ENCODE data around the gene TRANK1. TPM values are rescaled to one million over a fixed set of nuclear protein-coding genes. Genes with fewer than 3 reads are reported as not detected.

Gene TRANK1
- total RNA-seq, 5 donors from 2014 or later (not counting 1 experiment from before 2014, with no cell fraction given) = 96.0 to 160 (median 127) TPM

DNA sequence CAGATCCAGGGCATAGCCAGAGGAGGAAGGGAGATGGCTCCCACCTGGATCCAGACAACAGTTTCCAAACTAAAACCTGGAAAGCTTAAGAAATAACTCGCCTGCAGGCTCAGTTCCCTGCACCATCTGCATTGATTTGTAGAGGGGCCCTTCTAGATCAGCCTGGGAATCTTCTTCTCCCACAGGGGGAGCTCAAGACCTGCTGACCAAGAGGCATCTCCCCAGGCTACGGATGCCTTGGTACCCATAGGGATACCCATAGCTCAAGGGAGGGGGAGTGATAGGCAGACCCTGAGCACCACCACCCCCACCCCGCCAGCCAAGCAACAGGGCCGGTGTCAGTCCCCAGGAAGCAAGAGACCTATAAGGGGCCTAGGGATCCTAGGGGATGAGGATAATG lies 152.5 kb downstream of the TRANK1 start:
- ChIA-PET POLR2A (no interaction called here), CTCF (interaction anchor here in 1 of 2 donors (0.7 to 1.1 kb wide), 2 partner anchors 166 to 454 kb away, joined by 3 to 4 read pairs; no protein-coding TSS in a partner anchor)
- Mint-ChIP-seq H3K4me1 (no peaks in the 10 kb centered on the region), H3K4me3 (no peak overlapping the region), H3K9me3 (no peaks in the 10 kb centered on the region), H3K36me3 (no peaks in the 10 kb centered on the region), H3K27me3 (peaks cover 7 to 14% of the 10 kb centered on the region in 2 donors), H3K27ac (no peak overlapping the region)
- no peak overlapping the region for H3K27ac ChIP-seq (ENCODE audit: low read length)
- DNase-seq (peak in 2 of 35 experiments; percentile 4 to 31), ATAC-seq (replicated peaks in 1 of 4) (no peak)
- no peaks in the 10 kb centered on the region for H3K36me3 ChIP-seq (ENCODE audit: control insufficient read depth in 2 of 2, extremely low read depth in 1 of 2, insufficient read depth in 1 of 2, low read length in 1 of 2)
- H3K4me3 ChIP-seq (ENCODE audit: control insufficient read depth in 1 of 2, extremely low read depth in 1 of 2, low read length in 1 of 2) = no peak overlapping the region
- no peaks in the 10 kb centered on the region for H3K9me3 ChIP-seq
- no CpG with 5 or more reads among the region's 4 CpGs for WGBS (ENCODE audit: insufficient coverage)
- no peaks in the 10 kb centered on the region for H3K4me1 ChIP-seq (ENCODE audit: control insufficient read depth in 1 of 2, extremely low read depth in 1 of 2, insufficient read depth in 2 of 2, low read length in 2 of 2)
- H3K27me3 ChIP-seq (replicated peaks in 1 of 2; ENCODE audit: control insufficient read depth in 2 of 2, extremely low read depth in 1 of 2, insufficient read depth in 2 of 2, low read length in 1 of 2) = peaks cover 0 to 4% of the 10 kb centered on the region in 2 experiments

DNA sequence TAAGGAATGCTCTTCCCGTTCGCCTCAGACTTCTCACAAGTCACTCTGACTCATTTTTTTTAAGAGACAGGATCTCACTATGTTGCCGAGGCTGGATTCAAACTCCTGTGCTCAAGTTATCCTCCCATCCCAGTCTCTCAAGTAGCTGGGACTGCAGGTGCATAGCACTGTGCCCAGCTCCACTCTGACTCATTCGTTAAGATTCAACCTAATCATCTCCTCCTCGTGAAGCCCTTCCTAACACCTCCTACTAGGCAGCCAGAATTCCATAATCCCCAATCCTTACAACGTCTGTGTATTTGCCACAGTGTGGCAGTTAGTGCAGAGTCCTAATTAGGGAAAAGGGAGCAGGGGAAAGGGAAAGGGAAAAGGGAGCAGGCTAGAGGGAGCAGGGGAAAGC lies 154.1 kb downstream of the TRANK1 start:
- Histone ChIP-seq H3K9me3 (no peaks in the 10 kb centered on the region), H3K27ac (ENCODE audit: low read length) (no peak overlapping the region), H3K36me3 (ENCODE audit: control insufficient read depth in 2 of 2, extremely low read depth in 1 of 2, insufficient read depth in 1 of 2, low read length in 1 of 2) (no peaks in the 10 kb centered on the region), H3K4me1 (ENCODE audit: control insufficient read depth in 1 of 2, extremely low read depth in 1 of 2, insufficient read depth in 2 of 2, low read length in 2 of 2) (no peaks in the 10 kb centered on the region), H3K4me3 (ENCODE audit: control insufficient read depth in 1 of 2, extremely low read depth in 1 of 2, low read length in 1 of 2) (no peak overlapping the region), H3K27me3 (replicated peaks in 1 of 2; ENCODE audit: control insufficient read depth in 2 of 2, extremely low read depth in 1 of 2, insufficient read depth in 2 of 2, low read length in 1 of 2) (peaks cover 0 to 4% of the 10 kb centered on the region in 2 experiments)
- Mint-ChIP-seq H3K4me1 (no peaks in the 10 kb centered on the region), H3K27me3 (peaks cover 7 to 11% of the 10 kb centered on the region in 2 donors), H3K9me3 (no peaks in the 10 kb centered on the region), H3K36me3 (no peaks in the 10 kb centered on the region), H3K4me3 (no peak overlapping the region), H3K27ac (no peak overlapping the region)
- CTCF ChIA-PET = interaction anchor here in 1 of 2 donors (0.6 to 1.0 kb wide), 2 partner anchors 78 to 178 kb away, joined by 3 to 8 read pairs; no protein-coding TSS in a partner anchor
- no peak for ATAC-seq (replicated peaks in 1 of 4)
- 68% methylated on average over 2 of the region's 6 CpGs for WGBS (ENCODE audit: insufficient coverage)
- POLR2A ChIA-PET = no interaction called here
- DNase-seq = no peak

DNA sequence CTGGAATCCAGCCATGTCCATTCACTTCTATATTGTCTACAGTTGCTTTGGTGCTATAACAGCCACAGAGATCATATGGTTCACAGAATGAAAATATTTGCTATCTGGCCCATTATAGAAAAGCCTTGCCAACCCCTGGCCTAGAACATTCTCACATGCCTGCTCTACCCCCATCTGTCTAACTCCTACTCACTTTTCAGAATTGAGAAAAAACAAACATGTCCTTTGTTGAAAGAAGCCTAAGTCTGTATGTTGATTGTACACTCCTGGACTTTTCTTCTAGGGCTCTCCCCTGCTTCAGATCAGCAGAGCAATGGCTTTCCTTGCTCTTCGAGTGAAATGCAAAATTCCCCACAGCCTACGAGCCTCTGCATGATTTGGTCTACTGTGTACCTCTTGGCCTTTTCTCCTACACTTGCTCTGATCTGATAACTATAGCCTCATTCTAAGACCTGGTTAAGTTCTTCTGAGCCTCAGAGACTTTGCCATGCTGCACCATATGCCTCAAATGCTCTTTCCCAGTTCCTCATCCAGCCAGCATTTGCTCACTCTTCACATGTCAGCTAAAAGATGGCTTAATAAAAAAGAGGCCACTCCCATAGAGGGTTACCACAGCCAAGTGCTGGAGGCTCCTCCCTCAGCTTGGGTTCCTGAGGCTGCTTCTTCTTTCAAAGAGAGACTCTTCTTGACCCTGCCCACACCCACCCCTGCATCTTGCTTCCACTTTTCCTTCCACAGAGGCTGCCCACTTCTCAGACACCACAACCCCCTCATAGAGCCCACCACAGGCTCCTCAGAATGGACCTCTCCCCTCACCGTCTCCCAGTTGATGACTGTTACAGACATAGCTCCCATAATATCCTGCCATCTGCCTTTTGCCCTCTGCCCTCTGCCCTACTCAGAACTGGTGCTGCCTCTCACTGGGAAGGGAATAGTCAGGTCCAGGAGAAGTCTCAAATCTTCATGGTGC lies 157.6 kb downstream of the TRANK1 start:
- no peaks in the 10 kb centered on the region for H3K36me3 ChIP-seq (ENCODE audit: control insufficient read depth in 2 of 2, extremely low read depth in 1 of 2, insufficient read depth in 1 of 2, low read length in 1 of 2)
- Mint-ChIP-seq H3K4me3 (no peak overlapping the region), H3K27ac (no peak overlapping the region), H3K27me3 (peaks cover 9 to 11% of the 10 kb centered on the region in 2 donors), H3K9me3 (no peaks in the 10 kb centered on the region), H3K4me1 (no peaks in the 10 kb centered on the region), H3K36me3 (no peaks in the 10 kb centered on the region)
- H3K27ac ChIP-seq (ENCODE audit: low read length) = no peak overlapping the region
- ChIA-PET CTCF (interaction anchor here in 1 of 2 donors (0.6 to 0.7 kb wide), 2 partner anchors 148 to 426 kb away, joined by 4 to 7 read pairs; no protein-coding TSS in a partner anchor), POLR2A (no interaction called here)
- peaks cover 0 to 4% of the 10 kb centered on the region in 2 experiments for H3K27me3 ChIP-seq (replicated peaks in 1 of 2; ENCODE audit: control insufficient read depth in 2 of 2, extremely low read depth in 1 of 2, insufficient read depth in 2 of 2, low read length in 1 of 2)
- WGBS (ENCODE audit: insufficient coverage) = 85% methylated on average over 3 of the region's 3 CpGs
- H3K9me3 ChIP-seq = no peaks in the 10 kb centered on the region
- no peak overlapping the region for H3K4me3 ChIP-seq (ENCODE audit: control insufficient read depth in 1 of 2, extremely low read depth in 1 of 2, low read length in 1 of 2)
- H3K4me1 ChIP-seq (ENCODE audit: control insufficient read depth in 1 of 2, extremely low read depth in 1 of 2, insufficient read depth in 2 of 2, low read length in 2 of 2) = no peaks in the 10 kb centered on the region
- ATAC-seq (replicated peaks in 1 of 4) (no peak), DNase-seq (no peak)

GRCh38 chr3:36784138-36784635 lies 160.7 kb downstream of the TRANK1 start:
- Histone ChIP-seq H3K27me3 (replicated peaks in 1 of 2; ENCODE audit: control insufficient read depth in 2 of 2, extremely low read depth in 1 of 2, insufficient read depth in 2 of 2, low read length in 1 of 2) (peaks cover 0 to 4% of the 10 kb centered on the region in 2 experiments), H3K36me3 (ENCODE audit: control insufficient read depth in 2 of 2, extremely low read depth in 1 of 2, insufficient read depth in 1 of 2, low read length in 1 of 2) (no peaks in the 10 kb centered on the region), H3K27ac (ENCODE audit: low read length) (no peak overlapping the region), H3K4me1 (ENCODE audit: control insufficient read depth in 1 of 2, extremely low read depth in 1 of 2, insufficient read depth in 2 of 2, low read length in 2 of 2) (no peaks in the 10 kb centered on the region), H3K4me3 (ENCODE audit: control insufficient read depth in 1 of 2, extremely low read depth in 1 of 2, low read length in 1 of 2) (no peak overlapping the region), H3K9me3 (no peaks in the 10 kb centered on the region)
- ChIA-PET POLR2A (no interaction called here), CTCF (no interaction called here)
- Mint-ChIP-seq H3K4me3 (no peak overlapping the region), H3K4me1 (no peaks in the 10 kb centered on the region), H3K36me3 (no peaks in the 10 kb centered on the region), H3K27me3 (peaks cover 3% of the 10 kb centered on the region in 2 donors), H3K9me3 (no peaks in the 10 kb centered on the region), H3K27ac (no peak overlapping the region)
- DNase-seq (no peak), ATAC-seq (replicated peaks in 1 of 4) (no peak)
- no CpG with 5 or more reads among the region's 3 CpGs for WGBS (ENCODE audit: insufficient coverage)

- Histone ChIP-seq H3K9me3 (no peaks in the 10 kb centered on the region), H3K36me3 (ENCODE audit: control insufficient read depth in 2 of 2, extremely low read depth in 1 of 2, insufficient read depth in 1 of 2, low read length in 1 of 2) (no peaks in the 10 kb centered on the region), H3K27ac (ENCODE audit: low read length) (no peak overlapping the region), H3K4me1 (ENCODE audit: control insufficient read depth in 1 of 2, extremely low read depth in 1 of 2, insufficient read depth in 2 of 2, low read length in 2 of 2) (no peaks in the 10 kb centered on the region), H3K4me3 (ENCODE audit: control insufficient read depth in 1 of 2, extremely low read depth in 1 of 2, low read length in 1 of 2) (no peak overlapping the region), H3K27me3 (replicated peaks in 1 of 2; ENCODE audit: control insufficient read depth in 2 of 2, extremely low read depth in 1 of 2, insufficient read depth in 2 of 2, low read length in 1 of 2) (no peaks in the 10 kb centered on the region)
- H3K36me3 Mint-ChIP-seq = no peaks in the 10 kb centered on the region
- H3K4me1 Mint-ChIP-seq = no peaks in the 10 kb centered on the region
- H3K27me3 Mint-ChIP-seq = peaks cover 0 to 3% of the 10 kb centered on the region in 2 donors
- 80% methylated on average over 1 of the region's 2 CpGs for WGBS (ENCODE audit: insufficient coverage)
- ChIA-PET CTCF (no interaction called here), POLR2A (no interaction called here)
- no peak overlapping the region for H3K27ac Mint-ChIP-seq
- no peak overlapping the region for H3K4me3 Mint-ChIP-seq
- no peak for ATAC-seq (replicated peaks in 1 of 4)
- no peaks in the 10 kb centered on the region for H3K9me3 Mint-ChIP-seq
- DNase-seq = no peak
Observed at GRCh38 chr3:36777424-36778218, 167.2 kb downstream of the TRANK1 start.

Measured in T-cell (primary cell).